Measurements from ENCODE around the gene PRKRA. TPM values are rescaled to one million over a fixed set of nuclear protein-coding genes. Genes with fewer than 3 reads are reported as not detected.

The PRKRA gene
- total RNA-seq, 1 donor from 2014 or later = 48.8 TPM

DNA sequence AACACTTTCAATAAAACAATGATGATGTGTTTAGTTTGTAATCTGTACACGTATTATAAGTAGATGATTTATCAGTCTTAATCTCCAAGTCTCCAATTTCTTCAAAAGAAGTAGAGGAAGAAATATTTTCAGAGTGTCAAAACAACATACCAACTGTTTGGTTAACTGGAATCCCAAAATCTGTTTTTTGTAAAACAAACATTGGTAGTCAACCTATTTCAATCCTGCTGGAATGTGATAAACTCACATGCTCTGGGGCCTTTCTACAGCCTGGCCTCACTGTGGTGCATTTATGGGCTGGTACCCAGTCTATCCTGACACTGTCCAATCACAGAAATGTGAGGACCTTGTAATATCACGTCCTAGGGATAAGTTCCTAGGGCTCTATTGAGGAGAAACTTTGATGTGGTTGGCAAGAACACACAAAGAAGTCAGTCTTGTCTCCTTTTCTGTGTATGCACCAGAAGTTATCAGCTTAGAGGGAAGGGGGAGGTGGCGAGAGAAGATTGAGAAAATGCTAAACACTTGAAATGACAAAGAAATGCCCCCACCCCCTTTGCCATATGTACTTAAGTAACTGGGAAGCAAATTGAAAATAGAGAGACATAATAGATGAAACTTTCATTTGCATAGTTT, 47.2 kb downstream of the PRKRA start:
- Mint-ChIP-seq H3K9me3 (ENCODE audit: low read depth) (no peaks in the 10 kb centered on the region), H3K4me3 (ENCODE audit: unreplicated experiment) (no peak overlapping the region), H3K36me3 (ENCODE audit: low read depth) (no peaks in the 10 kb centered on the region), H3K27ac (ENCODE audit: unreplicated experiment) (no peak overlapping the region), H3K4me1 (ENCODE audit: low read depth) (peaks cover 8% of the 10 kb centered on the region), H3K27me3 (ENCODE audit: low read depth) (no peaks in the 10 kb centered on the region)
- no peak for DNase-seq (ENCODE audit: low spot score)
- no peak for TF ChIP-seq CTCF (IDR thresholded peaks at IDR 0.05)

DNA sequence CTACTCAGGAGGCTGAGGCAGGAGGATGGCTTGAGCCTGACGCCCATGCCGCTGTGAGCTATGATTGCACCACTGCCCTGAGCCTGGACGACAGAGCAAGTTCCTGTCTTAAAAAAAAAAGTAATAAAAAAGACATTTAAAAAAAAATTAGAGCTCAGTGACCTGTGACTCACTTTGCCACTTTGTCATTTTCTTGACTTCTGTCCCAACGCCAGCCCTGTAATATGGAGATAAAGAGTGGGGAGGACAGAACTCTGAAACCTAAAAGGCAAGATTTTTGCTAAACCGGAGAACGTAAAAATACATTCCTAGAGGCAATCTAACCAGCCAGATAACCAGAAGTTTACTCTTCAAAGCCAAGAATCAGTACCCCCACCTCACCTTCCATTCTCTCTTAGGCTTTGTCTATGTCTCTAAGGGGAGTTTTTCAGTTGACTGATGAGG, 49.0 kb downstream of the PRKRA start:
- no peak overlapping the region for H3K27ac Mint-ChIP-seq (ENCODE audit: unreplicated experiment)
- H3K9me3 Mint-ChIP-seq (ENCODE audit: low read depth) = no peaks in the 10 kb centered on the region
- TF ChIP-seq CTCF (IDR thresholded peaks at IDR 0.05) = no peak
- DNase-seq (ENCODE audit: low spot score) = no peak
- peaks cover 8% of the 10 kb centered on the region for H3K4me1 Mint-ChIP-seq (ENCODE audit: low read depth)
- H3K36me3 Mint-ChIP-seq (ENCODE audit: low read depth) = no peaks in the 10 kb centered on the region
- H3K4me3 Mint-ChIP-seq (ENCODE audit: unreplicated experiment) = no peak overlapping the region
- no peaks in the 10 kb centered on the region for H3K27me3 Mint-ChIP-seq (ENCODE audit: low read depth)

- peak; percentile 90 for TF ChIP-seq CTCF (IDR thresholded peaks at IDR 0.05)
- Mint-ChIP-seq H3K9me3 (ENCODE audit: low read depth) (no peaks in the 10 kb centered on the region), H3K27me3 (ENCODE audit: low read depth) (no peaks in the 10 kb centered on the region), H3K27ac (ENCODE audit: unreplicated experiment) (no peak overlapping the region), H3K36me3 (ENCODE audit: low read depth) (no peaks in the 10 kb centered on the region), H3K4me3 (ENCODE audit: unreplicated experiment) (no peak overlapping the region), H3K4me1 (ENCODE audit: low read depth) (no peaks in the 10 kb centered on the region)
- DNase-seq (ENCODE audit: low spot score) = no peak
Measured at GRCh38 chr2:178397002-178397605, 53.9 kb downstream of the PRKRA start.

GRCh38 chr2:178395941-178396570, 54.9 kb downstream of the PRKRA start:
- Mint-ChIP-seq H3K27ac (ENCODE audit: unreplicated experiment) (no peak overlapping the region), H3K9me3 (ENCODE audit: low read depth) (no peaks in the 10 kb centered on the region), H3K36me3 (ENCODE audit: low read depth) (peaks cover under 1% of the 10 kb centered on the region), H3K27me3 (ENCODE audit: low read depth) (no peaks in the 10 kb centered on the region), H3K4me3 (ENCODE audit: unreplicated experiment) (no peak overlapping the region), H3K4me1 (ENCODE audit: low read depth) (no peaks in the 10 kb centered on the region)
- TF ChIP-seq CTCF (IDR thresholded peaks at IDR 0.05) = no peak
- no peak for DNase-seq (ENCODE audit: low spot score)

- no peak for TF ChIP-seq CTCF (IDR thresholded peaks at IDR 0.05)
- H3K36me3 Mint-ChIP-seq (ENCODE audit: low read depth) = peaks cover 3% of the 10 kb centered on the region
Measured at GRCh38 chr2:178395295-178395694, 55.7 kb downstream of the PRKRA start.

More at GRCh38 chr2:178395295-178395694, 55.7 kb downstream of the PRKRA start:
- H3K9me3 Mint-ChIP-seq (ENCODE audit: low read depth) = no peaks in the 10 kb centered on the region
- no peaks in the 10 kb centered on the region for H3K4me1 Mint-ChIP-seq (ENCODE audit: low read depth)
- no peaks in the 10 kb centered on the region for H3K27me3 Mint-ChIP-seq (ENCODE audit: low read depth)
- no peak for DNase-seq (ENCODE audit: low spot score)
- H3K4me3 Mint-ChIP-seq (ENCODE audit: unreplicated experiment) = no peak overlapping the region
- H3K27ac Mint-ChIP-seq (ENCODE audit: unreplicated experiment) = no peak overlapping the region

Data from chondrocyte (in vitro differentiated cells).